Smooth muscle cell (in vitro differentiated cells): ENCODE measurements around the gene EGLN2. TPM values are rescaled to one million over a fixed set of nuclear protein-coding genes. Genes with fewer than 3 reads are reported as not detected.

Experiments used
- DNase-seq: peaks from one replicate; lab custom pipeline; 2025; ENCODE audit not compliant: unreplicated experiment; lab: John Stamatoyannopoulos, UW
- H2AFZ ChIP-seq: fragments of 200-600 bp; sonication (generic); 2 replicates; pipeline ENCODE4 v1.6.0; 2016; ENCODE audit warnings: antibody characterized with exemption, low read depth, mild to moderate bottlenecking
- H3F3A ChIP-seq: fragments of 200-600 bp; sonication (generic); 2 replicates; pipeline ENCODE4 v1.6.0; 2017; ENCODE audit warnings: antibody characterized with exemption, low read depth
- H3K27ac ChIP-seq: fragments of 200-600 bp; sonication (generic); 2 replicates; pipeline ENCODE4 v1.5.1; 2016; ENCODE audit warnings: low read depth, mild to moderate bottlenecking
- H3K27me3 ChIP-seq: fragments of 200-600 bp; sonication (generic); 2 replicates; pipeline ENCODE4 v1.6.1; 2016; ENCODE audit warnings: low read depth, mild to moderate bottlenecking
- H3K36me3 ChIP-seq: fragments of 200-600 bp; sonication (generic); 2 replicates; pipeline ENCODE4 v1.5.1; 2016; ENCODE audit warnings: low read depth
- H3K4me1 ChIP-seq: fragments of 200-600 bp; sonication (generic); 2 replicates; pipeline ENCODE4 v1.5.1; 2016; ENCODE audit warnings: low read depth
- H3K4me2 ChIP-seq: fragments of 200-600 bp; sonication (generic); 2 replicates; pipeline ENCODE4 v1.6.0; 2016; ENCODE audit warnings: mild to moderate bottlenecking
- H3K4me3 ChIP-seq: fragments of 200-600 bp; sonication (generic); 2 replicates; pipeline ENCODE4 v1.5.1; 2016; ENCODE audit warnings: mild to moderate bottlenecking
- H3K79me2 ChIP-seq: fragments of 200-600 bp; sonication (generic); 2 replicates; pipeline ENCODE4 v1.6.0; 2016; ENCODE audit warnings: low read depth, mild to moderate bottlenecking
- H3K9ac ChIP-seq: fragments of 200-600 bp; sonication (generic); 2 replicates; pipeline ENCODE4 v1.6.0; 2016; ENCODE audit warnings: low read depth
- H3K9me3 ChIP-seq: fragments of 200-600 bp; sonication (generic); replicated peaks from 2 replicates; pipeline ENCODE4 v1.5.1; 2016; ENCODE audit warnings: low read depth
- H4K20me1 ChIP-seq: fragments of 200-600 bp; sonication (generic); 2 replicates; pipeline ENCODE4 v1.6.0; 2016; ENCODE audit warnings: low read depth
- WGBS: methylation state at CpG from one replicate; pipeline ENCODE4 v1.1.7; 2016; ENCODE audit warnings: low lambda C conversion rate; 5-methylcytosine and 5-hydroxymethylcytosine counted together
- polyA plus RNA-seq: library from polyadenylated mRNA; unstranded; fragments of >200 nt; fragmentation: Nextera tagmentation; extraction: Ambion mirVana; gene quantifications from 2 replicates; pipeline ENCODE4 v1.2.1, GENCODE V29; 2016
- total RNA-seq: library from RNA; depleted of rRNA; stranded (reverse); fragments of >200 nt; gene quantifications from 2 replicates; pipeline ENCODE4 v1.2.3, GENCODE V29; 2014
- TF ChIP-seq, protein P1 (sequence below): fragments of 200-600 bp; sonication (generic); IDR thresholded peaks from 2 replicates; pipeline ENCODE4 v1.5.1; 2017; ENCODE audit warnings: borderline replicate concordance, mild to moderate bottlenecking, antibody characterized with exemption; ENCODE audit not compliant: insufficient read depth, poor library complexity, severe bottlenecking

EGLN2 gene
- total and polyA plus RNA-seq, 2 experiments from 2014 or later = 25.1 to 77.1 TPM

DNA sequence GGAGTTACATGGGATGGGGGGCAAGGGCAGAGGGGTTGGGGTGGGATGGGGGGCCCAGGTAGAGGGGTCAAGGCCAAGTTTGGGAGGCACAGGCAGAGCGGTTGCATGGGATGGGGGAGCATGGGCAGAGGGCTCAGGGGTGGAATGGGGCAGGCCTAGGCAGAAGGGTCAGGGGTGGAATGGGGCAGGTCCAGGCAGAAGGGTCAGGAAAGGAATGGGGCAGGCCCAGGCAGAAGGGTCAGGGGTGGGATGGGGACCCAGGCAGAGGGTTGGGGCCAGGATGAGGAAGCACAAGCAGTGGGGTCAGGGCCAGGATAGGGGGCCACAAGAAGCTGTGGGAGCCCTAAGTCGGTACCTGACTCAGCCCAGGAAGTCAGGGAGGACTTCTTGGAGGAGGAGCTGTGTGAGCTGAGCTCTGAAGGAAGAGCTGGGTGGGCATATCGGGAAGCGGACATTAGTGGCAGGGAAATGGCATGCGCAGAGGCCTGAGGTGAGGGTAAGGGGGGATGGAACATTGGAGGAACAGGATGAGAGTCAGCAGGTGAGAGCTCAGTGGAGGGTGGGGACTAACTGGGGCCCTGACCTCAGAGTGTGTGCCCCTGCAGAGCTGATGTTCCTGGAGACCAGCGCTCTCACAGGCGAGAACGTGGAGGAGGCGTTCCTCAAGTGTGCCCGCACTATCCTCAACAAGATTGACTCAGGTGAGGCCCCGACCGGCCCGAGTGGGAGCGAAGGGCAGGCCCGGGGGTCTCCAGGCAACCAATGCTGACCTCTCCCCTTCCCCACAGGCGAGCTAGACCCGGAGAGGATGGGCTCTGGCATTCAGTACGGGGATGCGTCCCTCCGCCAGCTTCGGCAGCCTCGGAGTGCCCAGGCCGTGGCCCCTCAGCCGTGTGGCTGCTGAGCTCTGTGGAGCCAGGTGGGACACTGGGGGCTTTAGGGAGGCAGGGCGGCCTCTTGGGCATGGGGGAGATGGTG lies 12.6 kb upstream of the EGLN2 start:
- H3K9ac ChIP-seq = no peak overlapping the region
- H3K4me2 ChIP-seq = no peak overlapping the region
- H3K36me3 ChIP-seq = no peaks in the 10 kb centered on the region
- H3K27me3 ChIP-seq = no peaks in the 10 kb centered on the region
- H3K4me3 ChIP-seq = no peak overlapping the region
- H3K9me3 ChIP-seq = no peaks in the 10 kb centered on the region
- TF ChIP-seq, protein P1, sequence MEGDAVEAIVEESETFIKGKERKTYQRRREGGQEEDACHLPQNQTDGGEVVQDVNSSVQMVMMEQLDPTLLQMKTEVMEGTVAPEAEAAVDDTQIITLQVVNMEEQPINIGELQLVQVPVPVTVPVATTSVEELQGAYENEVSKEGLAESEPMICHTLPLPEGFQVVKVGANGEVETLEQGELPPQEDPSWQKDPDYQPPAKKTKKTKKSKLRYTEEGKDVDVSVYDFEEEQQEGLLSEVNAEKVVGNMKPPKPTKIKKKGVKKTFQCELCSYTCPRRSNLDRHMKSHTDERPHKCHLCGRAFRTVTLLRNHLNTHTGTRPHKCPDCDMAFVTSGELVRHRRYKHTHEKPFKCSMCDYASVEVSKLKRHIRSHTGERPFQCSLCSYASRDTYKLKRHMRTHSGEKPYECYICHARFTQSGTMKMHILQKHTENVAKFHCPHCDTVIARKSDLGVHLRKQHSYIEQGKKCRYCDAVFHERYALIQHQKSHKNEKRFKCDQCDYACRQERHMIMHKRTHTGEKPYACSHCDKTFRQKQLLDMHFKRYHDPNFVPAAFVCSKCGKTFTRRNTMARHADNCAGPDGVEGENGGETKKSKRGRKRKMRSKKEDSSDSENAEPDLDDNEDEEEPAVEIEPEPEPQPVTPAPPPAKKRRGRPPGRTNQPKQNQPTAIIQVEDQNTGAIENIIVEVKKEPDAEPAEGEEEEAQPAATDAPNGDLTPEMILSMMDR = no peak
- WGBS = 95% methylated on average over 25 of the region's 25 CpGs
- no peak overlapping the region for H2AFZ ChIP-seq
- H3K79me2 ChIP-seq = no peaks in the 10 kb centered on the region
- no peak overlapping the region for H3K27ac ChIP-seq
- no peak for DNase-seq
- H3K4me1 ChIP-seq = no peaks in the 10 kb centered on the region
- H3F3A ChIP-seq = no peaks in the 10 kb centered on the region
- H4K20me1 ChIP-seq = no peaks in the 10 kb centered on the region

DNA sequence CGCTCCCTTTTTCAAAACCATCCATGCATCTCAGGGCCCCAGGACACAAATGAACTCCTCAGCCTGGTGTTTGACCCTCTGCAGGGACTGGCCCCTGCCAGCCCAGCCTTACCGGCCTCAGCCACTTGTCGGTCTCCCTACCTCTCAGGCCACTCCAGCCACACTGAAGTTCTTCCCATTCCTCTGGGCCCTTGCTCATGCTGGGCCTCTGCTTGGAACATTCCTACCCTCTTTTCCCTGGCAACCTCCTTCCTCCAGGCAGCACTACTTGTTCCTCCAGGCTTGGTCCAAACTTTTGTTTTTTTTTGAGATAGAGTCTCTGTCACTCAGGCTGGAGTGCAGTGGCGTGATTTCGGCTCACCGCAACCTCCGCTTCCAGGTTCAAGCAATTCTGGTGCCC lies 7.6 kb upstream of the EGLN2 start:
- no peaks in the 10 kb centered on the region for H3K4me1 ChIP-seq
- no peaks in the 10 kb centered on the region for H3K79me2 ChIP-seq
- no peak overlapping the region for H3K27ac ChIP-seq
- no peaks in the 10 kb centered on the region for H3K27me3 ChIP-seq
- no peaks in the 10 kb centered on the region for H3K9me3 ChIP-seq
- no peaks in the 10 kb centered on the region for H3F3A ChIP-seq
- H3K4me2 ChIP-seq = no peak overlapping the region
- WGBS = 84% methylated on average over 7 of the region's 7 CpGs
- no peak overlapping the region for H3K4me3 ChIP-seq
- DNase-seq = no peak
- no peaks in the 10 kb centered on the region for H4K20me1 ChIP-seq
- TF ChIP-seq, protein P1 = no peak
- no peaks in the 10 kb centered on the region for H3K36me3 ChIP-seq
- H3K9ac ChIP-seq = no peak overlapping the region
- H2AFZ ChIP-seq = no peak overlapping the region

GRCh38 chr19:40791996-40792395 lies 7.0 kb upstream of the EGLN2 start:
- Histone ChIP-seq H3K4me3 (no peak overlapping the region), H3K27me3 (no peaks in the 10 kb centered on the region), H3K9ac (no peak overlapping the region), H3F3A (no peaks in the 10 kb centered on the region), H3K4me2 (no peak overlapping the region), H3K79me2 (no peaks in the 10 kb centered on the region), H4K20me1 (no peaks in the 10 kb centered on the region), H3K9me3 (no peaks in the 10 kb centered on the region), H2AFZ (no peak overlapping the region), H3K27ac (no peak overlapping the region), H3K36me3 (no peaks in the 10 kb centered on the region), H3K4me1 (no peaks in the 10 kb centered on the region)
- no peak for DNase-seq
- TF ChIP-seq, protein P1 = no peak
- WGBS = 90% methylated on average over 3 of the region's 3 CpGs
